ENCODE results near the gene LPP. TPM values are rescaled to one million over a fixed set of nuclear protein-coding genes. Genes with fewer than 3 reads are reported as not detected.

The LPP gene
- total and polyA plus RNA-seq, 10 of the 15 experiments (the other 5 are each of a cell fraction or from before 2014, with no cell fraction given): under 0.01 to 0.62 (median 0.03) TPM

DNA sequence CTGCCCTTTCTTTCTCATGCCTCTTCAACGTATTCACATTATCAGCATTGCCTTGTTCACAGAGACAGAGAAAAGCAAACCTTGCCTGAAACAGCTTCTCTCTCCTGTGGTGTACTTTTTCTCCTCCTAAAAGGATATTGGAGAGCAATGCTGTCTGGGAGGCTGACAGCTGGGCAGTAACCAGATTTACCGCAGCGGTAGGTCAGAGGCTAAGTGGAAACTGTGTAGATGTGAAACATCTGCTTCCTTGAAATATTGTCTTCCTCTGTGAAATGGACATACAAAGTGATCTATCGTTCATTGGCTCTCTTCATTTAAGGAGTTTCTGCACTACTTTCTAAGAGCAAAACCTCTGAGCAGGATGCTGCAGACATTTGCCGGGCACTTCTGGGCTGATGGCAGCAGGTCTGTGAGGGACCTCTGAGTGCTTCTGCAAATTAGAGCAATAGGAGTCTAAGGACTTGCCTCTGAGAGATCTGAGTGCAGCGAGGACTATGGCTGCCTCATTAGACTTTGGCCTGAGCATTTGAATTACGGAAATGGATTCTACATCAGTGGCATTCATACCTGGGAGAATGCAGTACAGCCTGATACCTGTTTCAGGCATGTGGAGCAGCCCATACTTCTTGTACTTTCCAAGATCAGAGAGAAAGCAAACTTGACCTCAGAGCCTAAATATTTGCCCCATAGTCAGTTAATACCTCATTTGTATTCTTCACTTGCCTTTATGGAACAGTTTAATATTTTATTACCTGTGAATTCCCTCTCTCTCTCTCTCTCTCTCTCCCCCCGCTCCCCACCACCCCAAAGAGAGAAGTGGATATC, 757.3 kb downstream of the LPP start:
- no peak for ATAC-seq
- FAIRE-seq: no peak
- no peaks in the 10 kb centered on the region; a peak in 1 of 4 replicates for H3K27me3 ChIP-seq (replicated peaks in 1 of 2; ENCODE audit: control insufficient read depth in 2 of 2, insufficient read depth in 2 of 2, low read length in 1 of 2)
- H3K4me3 ChIP-seq: no peak overlapping the region
- no peak overlapping the region for H3K27ac ChIP-seq (ENCODE audit: control insufficient read depth, insufficient read depth)
- DNase-seq (ENCODE audit: low read depth, low spot score): no peak
- RAD21 ChIA-PET (ENCODE audit: unreplicated experiment): no interaction called here
- H3K36me3 ChIP-seq (ENCODE audit: control insufficient read depth in 2 of 2, insufficient read depth in 2 of 2, low read length in 1 of 2): no peaks in the 10 kb centered on the region
- in situ Hi-C loops (cut with MboI): no loop called here
- H2AFZ ChIP-seq (ENCODE audit: control insufficient read depth, low read depth, low read length): no peak overlapping the region
- 53% methylated on average over 8 of the region's 8 CpGs for WGBS (ENCODE audit: insufficient coverage, insufficient replicate concordance, low lambda C conversion rate, missing lambda C conversion rate)
- no TSS peak for BruUV-seq (replicated peaks)
- no peak overlapping the region for H3K4me2 ChIP-seq (ENCODE audit: control insufficient read depth, insufficient read depth)
- H3K9ac ChIP-seq (ENCODE audit: control insufficient read depth, insufficient read depth, low read length): no peak overlapping the region
- CTCF ChIA-PET: no interaction called here
- POLR2A ChIA-PET: no interaction called here
- intact Hi-C loops (cut with micrococcal nuclease; ENCODE audit: unreplicated experiment): no loop called here
- no peaks in the 10 kb centered on the region for H3K79me2 ChIP-seq (ENCODE audit: control insufficient read depth, insufficient read depth, low read length)
- no peaks in the 10 kb centered on the region for H3K9me3 ChIP-seq (replicated peaks; ENCODE audit: control insufficient read depth, insufficient read depth, low read length)
- SMC1A ChIA-PET (ENCODE audit: uncharacterized antibody, unreplicated experiment): interaction anchor here (0.6 kb wide), 1 partner anchor 380 kb away, joined by 3 read pairs; no protein-coding TSS in a partner anchor
- no peaks in the 10 kb centered on the region for H3K4me1 ChIP-seq (ENCODE audit: control insufficient read depth, insufficient read depth, low read length)
- H4K20me1 ChIP-seq (ENCODE audit: control insufficient read depth, insufficient read depth): no peaks in the 10 kb centered on the region
- TF ChIP-seq POLR2AphosphoS2 (IDR thresholded peaks at IDR 0.05; ENCODE audit: low read depth, low read length) (no peak), POU2F2 (IDR thresholded peaks at IDR 0.05; ENCODE audit: borderline replicate concordance, low read depth, low read length) (no peak), BACH1 (IDR thresholded peaks at IDR 0.05; ENCODE audit: borderline replicate concordance) (no peak), POLR2A (IDR thresholded peaks at IDR 0.05; ENCODE audit: low read depth, low read length) (no peak), EP300 (IDR thresholded peaks at IDR 0.05; ENCODE audit: borderline replicate concordance in 1 of 2, control insufficient read depth in 1 of 2, low read depth in 2 of 2, low read length in 2 of 2) (no peak), SREBF2 (IDR thresholded peaks at IDR 0.05; ENCODE audit: low read length) (no peak), ZBED1 (IDR thresholded peaks at IDR 0.05; ENCODE audit: borderline replicate concordance) (no peak), EZH2 (IDR thresholded peaks at IDR 0.05; ENCODE audit: borderline replicate concordance, control insufficient read depth, low read depth, low read length) (no peak), MXI1 (IDR thresholded peaks at IDR 0.05; ENCODE audit: low read depth, low read length) (no peak), CREB1 (IDR thresholded peaks at IDR 0.05; ENCODE audit: low read depth) (no peak), SREBF1 (IDR thresholded peaks at IDR 0.05; ENCODE audit: low read length) (no peak), POLR2AphosphoS5 (IDR thresholded peaks at IDR 0.05; ENCODE audit: low read length) (no peak), SUPT20H (IDR thresholded peaks at IDR 0.05; ENCODE audit: borderline replicate concordance, control insufficient read depth, low read depth, low read length) (no peak), ZNF274 (IDR thresholded peaks at IDR 0.05; ENCODE audit: insufficient read depth, insufficient read length) (no peak), NFYB (IDR thresholded peaks at IDR 0.05; ENCODE audit: insufficient read depth, low read depth, low read length) (no peak)
- TF ChIP-seq, protein P1, sequence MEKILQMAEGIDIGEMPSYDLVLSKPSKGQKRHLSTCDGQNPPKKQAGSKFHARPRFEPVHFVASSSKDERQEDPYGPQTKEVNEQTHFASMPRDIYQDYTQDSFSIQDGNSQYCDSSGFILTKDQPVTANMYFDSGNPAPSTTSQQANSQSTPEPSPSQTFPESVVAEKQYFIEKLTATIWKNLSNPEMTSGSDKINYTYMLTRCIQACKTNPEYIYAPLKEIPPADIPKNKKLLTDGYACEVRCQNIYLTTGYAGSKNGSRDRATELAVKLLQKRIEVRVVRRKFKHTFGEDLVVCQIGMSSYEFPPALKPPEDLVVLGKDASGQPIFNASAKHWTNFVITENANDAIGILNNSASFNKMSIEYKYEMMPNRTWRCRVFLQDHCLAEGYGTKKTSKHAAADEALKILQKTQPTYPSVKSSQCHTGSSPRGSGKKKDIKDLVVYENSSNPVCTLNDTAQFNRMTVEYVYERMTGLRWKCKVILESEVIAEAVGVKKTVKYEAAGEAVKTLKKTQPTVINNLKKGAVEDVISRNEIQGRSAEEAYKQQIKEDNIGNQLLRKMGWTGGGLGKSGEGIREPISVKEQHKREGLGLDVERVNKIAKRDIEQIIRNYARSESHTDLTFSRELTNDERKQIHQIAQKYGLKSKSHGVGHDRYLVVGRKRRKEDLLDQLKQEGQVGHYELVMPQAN (conservative IDR thresholded peaks at IDR 0.05): no peak
- TF ChIP-seq, protein P2, sequence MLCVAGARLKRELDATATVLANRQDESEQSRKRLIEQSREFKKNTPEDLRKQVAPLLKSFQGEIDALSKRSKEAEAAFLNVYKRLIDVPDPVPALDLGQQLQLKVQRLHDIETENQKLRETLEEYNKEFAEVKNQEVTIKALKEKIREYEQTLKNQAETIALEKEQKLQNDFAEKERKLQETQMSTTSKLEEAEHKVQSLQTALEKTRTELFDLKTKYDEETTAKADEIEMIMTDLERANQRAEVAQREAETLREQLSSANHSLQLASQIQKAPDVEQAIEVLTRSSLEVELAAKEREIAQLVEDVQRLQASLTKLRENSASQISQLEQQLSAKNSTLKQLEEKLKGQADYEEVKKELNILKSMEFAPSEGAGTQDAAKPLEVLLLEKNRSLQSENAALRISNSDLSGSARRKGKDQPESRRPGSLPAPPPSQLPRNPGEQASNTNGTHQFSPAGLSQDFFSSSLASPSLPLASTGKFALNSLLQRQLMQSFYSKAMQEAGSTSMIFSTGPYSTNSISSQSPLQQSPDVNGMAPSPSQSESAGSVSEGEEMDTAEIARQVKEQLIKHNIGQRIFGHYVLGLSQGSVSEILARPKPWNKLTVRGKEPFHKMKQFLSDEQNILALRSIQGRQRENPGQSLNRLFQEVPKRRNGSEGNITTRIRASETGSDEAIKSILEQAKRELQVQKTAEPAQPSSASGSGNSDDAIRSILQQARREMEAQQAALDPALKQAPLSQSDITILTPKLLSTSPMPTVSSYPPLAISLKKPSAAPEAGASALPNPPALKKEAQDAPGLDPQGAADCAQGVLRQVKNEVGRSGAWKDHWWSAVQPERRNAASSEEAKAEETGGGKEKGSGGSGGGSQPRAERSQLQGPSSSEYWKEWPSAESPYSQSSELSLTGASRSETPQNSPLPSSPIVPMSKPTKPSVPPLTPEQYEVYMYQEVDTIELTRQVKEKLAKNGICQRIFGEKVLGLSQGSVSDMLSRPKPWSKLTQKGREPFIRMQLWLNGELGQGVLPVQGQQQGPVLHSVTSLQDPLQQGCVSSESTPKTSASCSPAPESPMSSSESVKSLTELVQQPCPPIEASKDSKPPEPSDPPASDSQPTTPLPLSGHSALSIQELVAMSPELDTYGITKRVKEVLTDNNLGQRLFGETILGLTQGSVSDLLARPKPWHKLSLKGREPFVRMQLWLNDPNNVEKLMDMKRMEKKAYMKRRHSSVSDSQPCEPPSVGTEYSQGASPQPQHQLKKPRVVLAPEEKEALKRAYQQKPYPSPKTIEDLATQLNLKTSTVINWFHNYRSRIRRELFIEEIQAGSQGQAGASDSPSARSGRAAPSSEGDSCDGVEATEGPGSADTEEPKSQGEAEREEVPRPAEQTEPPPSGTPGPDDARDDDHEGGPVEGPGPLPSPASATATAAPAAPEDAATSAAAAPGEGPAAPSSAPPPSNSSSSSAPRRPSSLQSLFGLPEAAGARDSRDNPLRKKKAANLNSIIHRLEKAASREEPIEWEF (IDR thresholded peaks at IDR 0.05; ENCODE audit: insufficient replicate concordance, low read depth, low read length): no peak

Data from GM12878 (cell line).